BJ (cell line): ENCODE data around the gene PPP4R2. TPM values are rescaled to one million over a fixed set of nuclear protein-coding genes. Genes with fewer than 3 reads are reported as not detected.

Experiments used
- CTCF ChIA-PET: fragments of 350-600 bp; formaldehyde crosslinking; extraction: SDS; loops from one replicate; lab custom pipeline; 2021; ENCODE audit warnings: antibody characterized with exemption, inconsistent platforms; lab: Yijun Ruan, JAX
- POLR2A ChIA-PET: fragments of 300-600 bp; sonication (Branson Sonifier 250); formaldehyde crosslinking; extraction: SDS; loops from one replicate; lab custom pipeline; 2021; ENCODE audit warnings: antibody characterized with exemption; lab: Charles Lee
- DNase-seq: peaks from one replicate; pipeline ENCODE4 v3.0.0-alpha.2; 2011; ENCODE audit warnings: low read depth
- H3K27me3 ChIP-seq: 2 replicates; pipeline ENCODE4 v1.6.0; 2011; ENCODE audit warnings: low read length; ENCODE audit not compliant: control insufficient read depth, insufficient read depth
- H3K36me3 ChIP-seq: 2 replicates; pipeline ENCODE4 v1.5.1; 2011; ENCODE audit warnings: low read length; ENCODE audit not compliant: control insufficient read depth, insufficient read depth
- H3K4me3 ChIP-seq: 2 replicates; pipeline ENCODE4 v1.5.1; 2011; ENCODE audit warnings: low read depth, mild to moderate bottlenecking, control low read depth, low read length
- polyA plus RNA-seq: library from polyadenylated mRNA; depleted of rRNA; stranded (reverse); fragments of >200 nt; gene quantifications from 2 replicates; pipeline ENCODE4 v1.2.3, GENCODE V29; 2011
- TF ChIP-seq, protein P1 (sequence below): IDR thresholded peaks from 2 replicates; pipeline ENCODE4 v1.5.1; 2011; ENCODE audit warnings: low read depth, mild to moderate bottlenecking, control low read depth, inconsistent platforms, low read length, moderate library complexity; ENCODE audit not compliant: insufficient read depth

The PPP4R2 gene
- polyA plus RNA-seq, 1 experiment = 9.8 TPM

GRCh38 chr3:72950801-72951200 lies 45.8 kb upstream of the PPP4R2 start:
- DNase-seq = no peak
- Histone ChIP-seq H3K36me3 (no peaks in the 10 kb centered on the region), H3K4me3 (no peak overlapping the region), H3K27me3 (no peaks in the 10 kb centered on the region)
- TF ChIP-seq, protein P1, sequence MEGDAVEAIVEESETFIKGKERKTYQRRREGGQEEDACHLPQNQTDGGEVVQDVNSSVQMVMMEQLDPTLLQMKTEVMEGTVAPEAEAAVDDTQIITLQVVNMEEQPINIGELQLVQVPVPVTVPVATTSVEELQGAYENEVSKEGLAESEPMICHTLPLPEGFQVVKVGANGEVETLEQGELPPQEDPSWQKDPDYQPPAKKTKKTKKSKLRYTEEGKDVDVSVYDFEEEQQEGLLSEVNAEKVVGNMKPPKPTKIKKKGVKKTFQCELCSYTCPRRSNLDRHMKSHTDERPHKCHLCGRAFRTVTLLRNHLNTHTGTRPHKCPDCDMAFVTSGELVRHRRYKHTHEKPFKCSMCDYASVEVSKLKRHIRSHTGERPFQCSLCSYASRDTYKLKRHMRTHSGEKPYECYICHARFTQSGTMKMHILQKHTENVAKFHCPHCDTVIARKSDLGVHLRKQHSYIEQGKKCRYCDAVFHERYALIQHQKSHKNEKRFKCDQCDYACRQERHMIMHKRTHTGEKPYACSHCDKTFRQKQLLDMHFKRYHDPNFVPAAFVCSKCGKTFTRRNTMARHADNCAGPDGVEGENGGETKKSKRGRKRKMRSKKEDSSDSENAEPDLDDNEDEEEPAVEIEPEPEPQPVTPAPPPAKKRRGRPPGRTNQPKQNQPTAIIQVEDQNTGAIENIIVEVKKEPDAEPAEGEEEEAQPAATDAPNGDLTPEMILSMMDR = no peak
- ChIA-PET POLR2A (interaction anchor here (0.6 kb wide), 1 partner anchor 88 kb away, joined by 3 read pairs; no protein-coding TSS in a partner anchor), CTCF (no interaction called here)

DNA sequence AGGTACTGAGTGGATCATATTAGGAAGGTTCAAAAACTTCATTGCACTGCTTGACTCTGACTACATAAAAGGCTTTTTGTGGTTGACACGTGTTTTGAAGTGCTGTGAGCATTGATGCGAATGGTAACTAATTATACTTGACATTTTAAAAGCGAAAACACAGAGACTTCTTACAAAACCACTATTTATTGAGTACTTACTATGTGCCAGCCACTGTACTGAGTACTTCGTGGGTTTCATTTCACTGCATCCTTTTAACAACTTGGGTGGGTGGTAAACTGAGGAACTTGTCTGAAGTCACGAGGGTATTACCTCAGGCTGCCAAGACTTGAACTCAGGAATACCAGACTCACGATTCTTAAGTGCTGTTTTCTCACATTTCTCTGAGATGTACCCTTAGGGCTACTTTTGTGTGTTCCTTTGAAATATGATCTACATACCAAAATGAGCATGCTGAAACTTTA lies 45.3 kb upstream of the PPP4R2 start:
- no peaks in the 10 kb centered on the region for H3K27me3 ChIP-seq
- no peak for DNase-seq
- no peaks in the 10 kb centered on the region for H3K36me3 ChIP-seq
- POLR2A ChIA-PET = no interaction called here
- CTCF ChIA-PET = no interaction called here
- TF ChIP-seq, protein P1 = no peak
- H3K4me3 ChIP-seq = no peak overlapping the region

- CTCF ChIA-PET = interaction anchor here (1.6 kb wide), 1 partner anchor 15 kb away, joined by 6 read pairs; no protein-coding TSS in a partner anchor
- Histone ChIP-seq H3K27me3 (no peaks in the 10 kb centered on the region), H3K36me3 (no peaks in the 10 kb centered on the region), H3K4me3 (no peak overlapping the region)
- DNase-seq = no peak
- TF ChIP-seq, protein P1 = no peak
- POLR2A ChIA-PET = no interaction called here
Measured at GRCh38 chr3:72953325-72953956, 43.2 kb upstream of the PPP4R2 start.

DNA sequence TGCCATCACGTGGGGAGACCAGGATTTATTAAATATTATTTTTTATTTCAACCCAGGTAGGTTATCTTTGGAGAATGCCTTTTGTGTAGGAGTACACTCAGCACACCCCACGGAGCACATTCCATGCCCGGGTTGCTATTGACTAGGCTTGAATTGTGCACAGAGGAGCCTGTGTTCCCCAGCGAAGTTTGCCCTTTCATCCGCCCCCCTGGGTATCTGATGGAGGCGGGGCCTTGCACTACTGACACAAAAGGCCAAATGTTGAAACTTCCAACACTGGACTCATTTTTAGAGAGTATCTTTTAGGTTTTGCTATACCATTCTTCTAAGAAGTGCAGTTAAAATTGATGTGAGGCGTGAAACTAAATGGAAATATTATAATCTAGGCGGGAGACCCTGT lies 39.3 kb upstream of the PPP4R2 start:
- ChIA-PET POLR2A (no interaction called here), CTCF (interaction anchor here (1.0 kb wide), 1 partner anchor 12 kb away, joined by 3 read pairs; no protein-coding TSS in a partner anchor)
- Histone ChIP-seq H3K4me3 (no peak overlapping the region), H3K36me3 (no peaks in the 10 kb centered on the region), H3K27me3 (no peaks in the 10 kb centered on the region)
- DNase-seq = no peak
- TF ChIP-seq, protein P1 = no peak

DNA sequence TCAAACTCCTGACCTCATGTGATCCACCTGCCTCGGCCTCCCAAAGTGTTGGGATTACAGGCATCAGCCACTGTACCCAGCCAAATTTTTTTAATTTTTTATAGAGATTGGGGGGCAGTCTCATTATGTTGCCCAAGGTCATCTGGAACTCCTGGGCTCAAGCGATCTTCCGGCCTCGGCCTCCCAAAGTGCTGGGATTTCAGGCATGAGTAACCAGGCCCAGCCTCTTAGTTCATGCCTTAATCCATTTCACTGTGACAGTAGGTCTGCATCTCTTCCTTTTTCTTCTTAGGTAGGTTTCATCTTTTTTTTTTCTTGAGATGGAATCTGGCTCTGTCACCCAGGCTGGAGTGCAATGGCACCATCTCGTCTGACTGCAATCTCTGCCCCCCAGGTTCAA lies 37.3 kb upstream of the PPP4R2 start:
- no peak overlapping the region for H3K4me3 ChIP-seq
- TF ChIP-seq, protein P1 = no peak
- H3K27me3 ChIP-seq = no peaks in the 10 kb centered on the region
- ChIA-PET POLR2A (no interaction called here), CTCF (no interaction called here)
- H3K36me3 ChIP-seq = no peaks in the 10 kb centered on the region
- DNase-seq = no peak
